ENCODE measurements around the gene AIPL1. TPM values are rescaled to one million over a fixed set of nuclear protein-coding genes. Genes with fewer than 3 reads are reported as not detected.
A peak's percentile ranks its signal among the peaks of the same experiment; 100 is the strongest.

Gene AIPL1
- total RNA-seq, 4 donors from 2014 or later = not detected

GRCh38 chr17:6425407-6425806 is 9.5 kb downstream of the AIPL1 start:
- Histone ChIP-seq H3K9me3 (no peaks in the 10 kb centered on the region), H3K36me3 (no peaks in the 10 kb centered on the region), H3K4me1 (peaks cover 5% of the 10 kb centered on the region), H3K27me3 (peaks cover 25% of the 10 kb centered on the region), H3K4me3 (no peak overlapping the region), H3K27ac (no peak overlapping the region)
- DNase-seq (ENCODE audit: low spot score in 2 of 2) = no peak
- WGBS = 82% methylated on average over 12 of the region's 18 CpGs
- no peak for TF ChIP-seq POLR2AphosphoS5 (IDR thresholded peaks at IDR 0.05)
- no peak for TF ChIP-seq POLR2A (IDR thresholded peaks at IDR 0.05)
- TF ChIP-seq EP300 (IDR thresholded peaks at IDR 0.05) = no peak
- TF ChIP-seq CTCF (IDR thresholded peaks at IDR 0.05) = no peak

- 55% methylated on average over 14 of the region's 14 CpGs for WGBS
Measured at GRCh38 chr17:6423931-6424330, 11.0 kb downstream of the AIPL1 start.

GRCh38 chr17:6422654-6423241 is 12.2 kb downstream of the AIPL1 start:
- no peak for TF ChIP-seq POLR2AphosphoS5 (IDR thresholded peaks at IDR 0.05)
- H3K9me3 ChIP-seq = no peaks in the 10 kb centered on the region
- 59% methylated on average over 13 of the region's 13 CpGs for WGBS
- H3K36me3 ChIP-seq = no peaks in the 10 kb centered on the region
- no peak for DNase-seq (ENCODE audit: low spot score in 2 of 2)
- H3K27me3 ChIP-seq = peaks cover 25% of the 10 kb centered on the region
- no peak overlapping the region for H3K27ac ChIP-seq
- H3K4me1 ChIP-seq = peaks cover 3% of the 10 kb centered on the region
- no peak overlapping the region for H3K4me3 ChIP-seq

More at GRCh38 chr17:6423931-6424330, 11.0 kb downstream of the AIPL1 start:
- no peak for TF ChIP-seq POLR2A (IDR thresholded peaks at IDR 0.05)
- TF ChIP-seq CTCF (IDR thresholded peaks at IDR 0.05) = no peak
- TF ChIP-seq POLR2AphosphoS5 (IDR thresholded peaks at IDR 0.05) = no peak
- no peak for TF ChIP-seq EP300 (IDR thresholded peaks at IDR 0.05)
- peaks cover 26% of the 10 kb centered on the region for H3K27me3 ChIP-seq
- no peak overlapping the region for H3K4me3 ChIP-seq
- H3K4me1 ChIP-seq = peaks cover 5% of the 10 kb centered on the region
- no peaks in the 10 kb centered on the region for H3K9me3 ChIP-seq
- H3K36me3 ChIP-seq = no peaks in the 10 kb centered on the region
- DNase-seq (ENCODE audit: low spot score in 2 of 2) = no peak
- H3K27ac ChIP-seq = no peak overlapping the region

- Histone ChIP-seq H3K27me3 (peaks cover 25% of the 10 kb centered on the region), H3K9me3 (no peaks in the 10 kb centered on the region), H3K4me1 (no peaks in the 10 kb centered on the region), H3K4me3 (no peak overlapping the region), H3K27ac (no peak overlapping the region), H3K36me3 (no peaks in the 10 kb centered on the region)
- peak in 1 of 2 donors; percentile 83 for DNase-seq (ENCODE audit: low spot score in 2 of 2)
- TF ChIP-seq POLR2A (IDR thresholded peaks at IDR 0.05) (no peak), CTCF (IDR thresholded peaks at IDR 0.05) (peak; percentile 71 to 77)
- 52% methylated on average over 6 of the region's 13 CpGs for WGBS
Measured at GRCh38 chr17:6421700-6422604, 13.0 kb downstream of the AIPL1 start.

GRCh38 chr17:6420173-6420641 is 14.7 kb downstream of the AIPL1 start:
- H3K4me1 ChIP-seq = no peaks in the 10 kb centered on the region
- TF ChIP-seq POLR2AphosphoS5 (IDR thresholded peaks at IDR 0.05) (no peak), EP300 (IDR thresholded peaks at IDR 0.05) (no peak), CTCF (IDR thresholded peaks at IDR 0.05) (peak in 1 of 2 donors; percentile 9), POLR2A (IDR thresholded peaks at IDR 0.05) (no peak)
- no peak for DNase-seq (ENCODE audit: low spot score in 2 of 2)
- no peaks in the 10 kb centered on the region for H3K36me3 ChIP-seq
- 23% methylated on average over 12 of the region's 13 CpGs for WGBS
- no peak overlapping the region for H3K4me3 ChIP-seq
- no peak overlapping the region for H3K27ac ChIP-seq
- peaks cover 32% of the 10 kb centered on the region for H3K27me3 ChIP-seq
- H3K9me3 ChIP-seq = no peaks in the 10 kb centered on the region
